Suppressor macrophage (primary cell): ENCODE data around the gene RASAL1.

Source experiments
- DNase-seq, 4 experiments: peaks; one replicate each; pipeline ENCODE4 v3.0.0-alpha.2; 2020 to 2022

The RASAL1 gene

GRCh38 chr12:113055594-113056380 lies 79.8 kb downstream of the RASAL1 start:
- no peak for DNase-seq

DNA sequence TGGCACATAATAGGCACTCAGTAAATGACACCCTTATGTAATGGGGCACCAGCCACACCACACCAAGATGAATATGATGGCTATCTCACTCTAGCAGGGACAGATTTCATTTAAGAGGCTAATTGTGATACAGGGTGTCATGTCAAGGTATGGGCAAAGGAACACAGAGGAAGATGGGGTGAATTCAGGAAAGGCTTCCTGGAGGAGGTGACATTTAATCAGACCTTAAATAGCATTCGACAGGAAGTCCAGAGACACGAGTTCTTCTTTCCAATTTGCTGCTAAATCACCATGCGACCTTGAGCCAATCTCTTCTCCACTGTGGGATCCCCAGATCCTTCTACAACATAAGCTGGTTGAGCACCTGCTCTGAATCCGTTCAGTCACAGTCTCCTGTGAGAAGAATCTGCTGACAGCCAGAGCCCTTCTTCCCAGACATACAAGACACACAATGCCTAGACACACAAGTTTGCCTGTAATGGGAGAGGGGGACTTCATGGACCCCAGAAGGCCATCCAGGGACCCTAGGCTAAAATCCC lies 80.5 kb downstream of the RASAL1 start:
- DNase-seq: no peak

DNA sequence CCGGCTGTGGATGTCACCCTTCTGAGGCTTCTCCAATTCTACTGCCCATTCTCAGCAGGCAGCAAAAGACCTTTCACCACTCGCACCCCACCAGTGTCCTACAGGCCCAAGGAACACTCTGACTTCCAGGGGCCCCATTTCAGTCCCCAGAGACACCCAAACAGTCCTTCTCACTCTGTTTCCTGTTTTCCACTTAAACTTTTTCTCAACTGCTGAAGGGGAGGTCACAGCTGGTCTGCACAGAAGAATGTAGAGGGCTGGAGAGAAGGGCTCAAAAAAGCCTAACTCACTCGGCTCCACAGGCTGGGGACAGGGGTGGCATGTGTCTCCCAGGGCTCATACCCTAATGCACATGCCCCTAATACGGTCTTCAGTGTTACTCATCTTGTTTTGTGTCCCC lies 83.2 kb downstream of the RASAL1 start:
- no peak for DNase-seq

GRCh38 chr12:113051759-113052158 lies 83.8 kb downstream of the RASAL1 start:
- no peak for DNase-seq

- no peak for DNase-seq
Observed at GRCh38 chr12:113050795-113051194, 84.8 kb downstream of the RASAL1 start.

GRCh38 chr12:113049976-113050742 lies 85.4 kb downstream of the RASAL1 start:
- DNase-seq: peak in 3 of 4 experiments; percentile 36 to 75 (median 59)
